Upper lobe of left lung (tissue), 4 donors: ENCODE measurements around the gene IL1RAPL1.

Experiments used
- CTCF ChIP-seq, 6 experiments: fragments of 450-650 bp in 4 of 6; fragments of 200-600 bp in 2 of 6; sonication (generic) in 2 of 6; IDR thresholded peaks; one replicate each; pipeline ENCODE4 v1.5.1; 2016 to 2019; ENCODE audit warnings: antibody characterized with exemption in 6 of 6
- POLR2A ChIP-seq, 4 donors: fragments of 450-650 bp; IDR thresholded peaks; one replicate each; pipeline ENCODE4 v1.5.1; 2016 to 2017; ENCODE audit warnings: antibody characterized with exemption in 4 of 4, mild to moderate bottlenecking in 2 of 4
- POLR2AphosphoS5 ChIP-seq, 2 donors: sonication (generic); formaldehyde crosslinking; IDR thresholded peaks; one replicate each; pipeline ENCODE4 v1.5.1; 2017; ENCODE audit warnings: antibody characterized with exemption in 2 of 2

DNA sequence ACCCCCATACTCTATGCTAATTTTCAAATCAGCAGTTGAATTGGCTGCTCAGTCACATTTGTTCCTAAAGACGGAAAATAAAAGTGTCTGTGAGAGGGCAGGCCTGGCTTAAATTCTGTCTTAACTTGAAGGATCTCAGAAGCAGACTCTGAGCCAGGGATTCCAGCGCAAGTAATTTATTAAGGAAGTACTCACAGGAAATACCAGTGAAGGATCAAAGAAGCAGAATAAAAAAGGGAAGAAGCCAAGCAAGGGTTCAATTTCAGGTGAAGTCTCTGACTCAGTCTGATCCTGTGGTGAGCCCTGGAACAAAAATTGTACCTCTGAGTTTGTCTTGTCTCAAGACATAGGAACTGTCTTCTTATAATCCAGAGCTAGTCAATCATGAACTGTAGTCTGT, 52.2 kb downstream of the IL1RAPL1 start:
- TF ChIP-seq CTCF (IDR thresholded peaks at IDR 0.05) (no peak), POLR2A (IDR thresholded peaks at IDR 0.05) (no peak), POLR2AphosphoS5 (IDR thresholded peaks at IDR 0.05) (no peak)
